ENCODE data around the gene SQSTM1.

The SQSTM1 gene

DNA sequence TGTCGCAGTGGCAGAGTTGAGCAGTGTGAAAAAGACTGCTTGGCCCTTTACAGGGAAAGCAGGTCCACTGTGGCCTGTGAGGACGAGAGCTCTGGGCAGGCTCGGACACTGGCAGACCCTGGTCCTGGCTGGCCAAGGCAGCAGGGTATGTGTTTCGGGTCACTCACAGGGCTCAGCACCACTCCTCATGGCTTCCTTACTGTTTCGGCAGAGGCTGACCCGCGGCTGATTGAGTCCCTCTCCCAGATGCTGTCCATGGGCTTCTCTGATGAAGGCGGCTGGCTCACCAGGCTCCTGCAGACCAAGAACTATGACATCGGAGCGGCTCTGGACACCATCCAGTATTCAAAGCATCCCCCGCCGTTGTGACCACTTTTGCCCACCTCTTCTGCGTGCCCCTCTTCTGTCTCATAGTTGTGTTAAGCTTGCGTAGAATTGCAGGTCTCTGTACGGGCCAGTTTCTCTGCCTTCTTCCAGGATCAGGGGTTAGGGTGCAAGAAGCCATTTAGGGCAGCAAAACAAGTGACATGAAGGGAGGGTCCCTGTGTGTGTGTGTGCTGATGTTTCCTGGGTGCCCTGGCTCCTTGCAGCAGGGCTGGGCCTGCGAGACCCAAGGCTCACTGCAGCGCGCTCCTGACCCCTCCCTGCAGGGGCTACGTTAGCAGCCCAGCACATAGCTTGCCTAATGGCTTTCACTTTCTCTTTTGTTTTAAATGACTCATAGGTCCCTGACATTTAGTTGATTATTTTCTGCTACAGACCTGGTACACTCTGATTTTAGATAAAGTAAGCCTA lies 15.7 kb downstream of the SQSTM1 start:
- intact Hi-C loops (cut with DNase I): no loop called here

GRCh38 chr5:179837076-179838011 lies 16.6 kb downstream of the SQSTM1 start:
- peak in 2 of 10 donors; percentile 51 to 84 for DNase-seq
- intact Hi-C loops (cut with DNase I): no loop called here

More for the DNA sequence above, 15.7 kb downstream of the SQSTM1 start:
- DNase-seq: no peak

GRCh38 chr5:179839328-179840256 lies 18.9 kb downstream of the SQSTM1 start:
- intact Hi-C loops (cut with DNase I): no loop called here
- peak in 1 of 10 donors; percentile 77 for DNase-seq

- peak in 1 of 10 donors; percentile 69 for DNase-seq
- intact Hi-C loops (cut with DNase I): no loop called here
These were observed 19.6 kb downstream of the SQSTM1 start for GRCh38 chr5:179840321-179840720.

GRCh38 chr5:179840766-179841165 lies 20.1 kb downstream of the SQSTM1 start:
- intact Hi-C loops (cut with DNase I): no loop called here
- peak in 1 of 10 donors; percentile 73 for DNase-seq

DNA sequence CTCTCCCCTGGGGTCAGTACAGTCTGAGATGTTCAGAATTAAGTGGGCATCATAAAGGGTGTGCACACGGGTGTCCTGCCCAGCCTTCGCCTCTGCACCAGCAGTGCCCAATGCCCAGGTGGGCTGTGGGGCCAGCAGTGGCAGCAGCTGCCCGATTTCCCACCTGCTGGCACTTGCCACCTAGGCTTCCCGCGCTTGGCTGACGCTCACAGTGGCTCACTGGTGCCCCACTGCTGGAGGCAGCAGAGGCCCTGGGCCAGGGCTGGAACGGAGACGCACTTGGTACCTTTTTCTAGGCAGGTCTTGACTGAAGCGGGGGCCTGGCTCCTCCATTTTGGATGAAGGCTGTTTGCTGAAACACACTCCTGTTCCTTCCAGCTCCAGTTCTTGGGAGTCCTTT lies 20.9 kb downstream of the SQSTM1 start:
- intact Hi-C loops (cut with DNase I): no loop called here
- DNase-seq: peak in 1 of 10 donors; percentile 55

GRCh38 chr5:179852993-179853547 lies 32.4 kb downstream of the SQSTM1 start:
- DNase-seq: peak in 2 of 10 donors; percentile 15
- intact Hi-C loops (cut with DNase I): no loop called here

DNA sequence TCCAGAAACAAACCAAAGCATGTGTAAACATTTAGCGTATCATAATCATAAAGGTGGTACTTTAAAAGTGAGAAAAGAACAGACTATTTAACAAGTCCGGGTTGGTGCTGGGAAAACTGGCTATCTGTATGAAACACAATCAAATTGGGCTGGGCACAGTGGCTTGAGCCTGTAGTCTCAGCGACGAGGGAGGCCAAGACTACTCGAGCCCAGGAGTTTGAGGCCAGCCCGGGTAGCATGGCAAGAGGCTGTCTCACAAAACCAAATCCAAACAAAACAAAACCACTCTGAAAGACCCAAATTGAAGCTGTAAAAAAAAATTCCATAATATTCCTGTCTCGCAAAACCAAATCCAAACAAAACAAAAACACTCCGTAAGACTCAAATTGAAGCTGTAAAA lies 33.7 kb downstream of the SQSTM1 start:
- intact Hi-C loops (cut with DNase I): no loop called here
- peak in 2 of 10 donors; percentile 8 to 52 for DNase-seq

DNA sequence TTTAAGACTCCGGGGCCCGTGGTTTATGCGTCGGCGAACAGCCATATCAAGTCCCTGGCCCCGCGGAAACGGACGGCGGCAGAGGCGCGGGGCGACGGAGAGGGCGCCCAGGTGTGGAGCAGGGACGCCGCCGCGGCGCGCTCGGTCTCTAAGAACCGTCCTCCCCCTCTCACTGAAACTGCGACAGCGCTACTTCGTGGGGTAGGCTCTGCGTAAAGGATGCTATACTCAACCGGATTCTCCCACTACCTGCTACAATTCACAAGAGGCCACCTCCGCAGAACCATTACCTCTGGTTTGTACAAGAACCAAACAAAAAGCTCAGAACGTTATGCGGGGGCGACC lies 37.5 kb downstream of the SQSTM1 start:
- peak in 3 of 10 donors; percentile 37 to 90 (median 78) for DNase-seq
- intact Hi-C loops (cut with DNase I): loop anchor here (5.0 kb wide), 3 partner anchors 36 to 51 kb away; partner anchors contain the start of genes MGAT4B, SQSTM1 and TBC1D9B

- intact Hi-C loops (cut with DNase I): loop anchor here (5.0 kb wide), 3 partner anchors 37 to 52 kb away; partner anchors contain the start of genes MGAT4B, SQSTM1 and TBC1D9B
- peak; percentile 94 to 100 (median 98) for DNase-seq
These were observed 38.1 kb downstream of the SQSTM1 start, which contains the start of gene MRNIP for GRCh38 chr5:179858586-179859427. Gene MRNIP (minus strand): TSS chr5:179858817. CDS start chr5:179858796, 21 bp downstream.

DNA sequence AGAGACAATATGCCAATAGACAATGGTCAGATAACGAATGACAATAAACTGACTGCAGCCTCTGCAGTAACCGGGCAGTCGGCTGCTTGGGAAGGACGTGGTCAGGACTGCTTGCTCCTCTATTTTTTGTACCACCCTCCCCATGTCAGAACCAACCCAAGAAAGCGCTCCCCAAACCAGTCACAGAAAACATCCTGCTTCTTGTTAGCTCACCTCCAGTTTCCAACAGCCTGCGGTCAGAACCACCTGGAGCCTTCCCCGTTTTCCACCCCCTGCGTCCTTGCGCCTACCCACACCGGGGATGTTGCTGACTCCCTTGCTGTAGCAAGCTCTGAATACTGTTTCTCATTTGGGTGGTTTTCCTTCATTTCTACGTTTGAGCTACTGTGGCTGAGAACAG lies 39.6 kb downstream of the SQSTM1 start:
- peak in 2 of 10 donors; percentile 68 to 69 for DNase-seq
- intact Hi-C loops (cut with DNase I): no loop called here

DNA sequence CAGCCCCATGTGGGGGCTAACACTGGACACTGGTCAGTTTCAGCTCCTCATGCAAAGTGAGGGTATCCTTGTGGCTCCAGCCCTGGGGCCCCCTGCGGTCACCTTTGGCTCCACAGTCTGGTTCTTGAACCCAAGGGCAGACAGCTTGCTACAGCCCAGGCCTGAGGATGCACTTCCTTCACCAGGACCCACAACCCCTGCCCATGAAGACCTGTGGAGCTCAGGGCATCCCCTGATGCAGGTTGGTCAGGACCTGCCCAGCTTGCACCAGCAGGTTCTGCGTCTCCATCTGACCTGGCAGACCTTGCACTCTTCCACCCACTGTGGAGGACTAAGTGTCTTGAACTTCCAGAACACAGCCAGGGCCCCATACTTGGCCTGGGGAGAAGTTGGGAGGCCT lies 41.6 kb downstream of the SQSTM1 start:
- DNase-seq: peak in 2 of 10 donors; percentile 28 to 80
- intact Hi-C loops (cut with DNase I): no loop called here

- intact Hi-C loops (cut with DNase I): no loop called here
- peak in 1 of 10 donors; percentile 64 for DNase-seq
These were observed 42.2 kb downstream of the SQSTM1 start for GRCh38 chr5:179862891-179863290.

- intact Hi-C loops (cut with DNase I): no loop called here
These were observed 42.9 kb downstream of the SQSTM1 start for GRCh38 chr5:179863449-179864085.

DNA sequence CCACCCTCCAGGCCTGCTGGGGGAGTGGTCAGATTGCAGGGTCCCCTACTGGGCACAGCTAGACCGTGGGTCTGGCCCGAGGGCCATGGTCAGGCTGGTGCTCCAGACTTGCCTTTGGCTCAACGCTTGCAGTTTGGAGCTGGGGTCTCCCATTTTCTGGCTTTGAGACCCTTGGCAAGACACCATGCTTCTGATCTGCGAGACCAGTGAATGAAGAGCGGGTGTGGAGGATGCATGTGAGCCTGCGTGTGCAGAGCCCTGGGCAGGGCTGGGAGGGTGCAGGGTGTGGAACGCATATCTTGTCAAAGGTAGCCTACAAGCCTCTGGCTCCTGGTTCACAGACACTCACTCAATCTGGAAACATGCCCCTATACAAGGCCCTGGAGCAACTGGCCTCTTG lies 44.0 kb downstream of the SQSTM1 start:
- intact Hi-C loops (cut with DNase I): no loop called here
- DNase-seq: peak in 1 of 10 donors; percentile 75

More at GRCh38 chr5:179863449-179864085, 42.9 kb downstream of the SQSTM1 start:
- DNase-seq: peak in 1 of 10 donors; percentile 29

DNA sequence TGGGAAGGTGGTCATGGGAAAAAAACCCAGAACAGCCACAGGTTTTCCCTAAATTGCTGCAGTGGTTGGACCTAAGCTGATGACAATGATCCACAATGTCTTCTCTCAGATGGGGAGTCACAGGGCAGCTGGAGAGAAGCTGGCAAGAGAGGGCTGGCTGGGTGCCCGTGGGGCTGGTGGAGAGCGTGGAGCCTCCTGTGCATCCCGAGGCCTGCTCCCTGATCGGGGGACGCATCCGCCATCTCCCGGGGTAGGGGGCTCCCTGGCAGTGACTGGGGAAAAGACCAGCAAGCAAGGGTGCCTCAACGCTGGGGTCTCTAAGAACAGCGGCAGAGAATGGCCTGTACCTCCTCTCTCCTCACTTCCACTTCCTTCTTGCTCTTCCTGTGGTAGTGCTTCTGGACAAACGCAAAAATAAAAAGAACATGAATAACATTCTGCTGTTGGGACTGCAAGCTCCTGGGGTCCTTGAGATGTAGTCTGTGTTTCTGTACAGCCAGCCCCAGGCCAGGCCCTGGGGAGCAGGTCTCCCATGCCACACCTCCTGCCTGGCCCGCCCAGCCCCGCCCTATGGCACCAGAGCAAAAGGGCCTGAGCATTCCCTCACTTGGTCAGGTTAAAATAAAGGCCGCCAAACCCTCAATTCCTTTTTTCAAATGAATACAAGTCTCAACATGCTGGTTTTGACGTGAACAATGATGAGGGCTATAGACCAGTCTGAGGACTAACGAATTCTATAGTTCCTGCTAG lies 45.0 kb downstream of the SQSTM1 start:
- intact Hi-C loops (cut with DNase I): no loop called here
- DNase-seq: peak in 6 of 10 donors; percentile 29 to 92 (median 65)

Data from posterior cingulate gyrus (tissue), 11 donors.